ENCODE results near the gene FGGY.
"Not testable (repeated sequence)": the region's sequence is repeated elsewhere in the genome, so short reads cannot be mapped to it uniquely, and the experiment has no call there.

FGGY gene

DNA sequence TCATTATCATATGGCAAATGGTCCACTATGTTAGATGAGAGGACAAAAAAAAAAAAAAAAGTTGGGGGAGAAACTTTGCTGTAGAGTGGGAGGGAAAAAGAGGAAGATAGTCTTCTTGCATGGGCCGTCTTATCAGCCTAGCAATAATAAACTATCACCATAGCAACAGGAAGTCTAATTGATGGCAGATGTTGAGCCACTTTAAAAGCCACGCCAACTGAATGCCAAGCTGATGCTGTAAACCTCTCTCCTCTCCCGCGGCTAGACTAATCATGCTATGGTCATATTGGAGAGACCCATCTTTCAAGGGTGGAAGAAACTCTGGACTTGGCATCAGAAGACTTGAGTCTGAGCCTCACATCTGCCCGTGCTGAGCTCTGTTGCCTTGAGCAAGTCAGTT lies 395.7 kb downstream of the FGGY start:
- peak; percentile 85 for DNase-seq

- DNase-seq: no peak
These were observed 396.5 kb downstream of the FGGY start for GRCh38 chr1:59693406-59693805.

DNA sequence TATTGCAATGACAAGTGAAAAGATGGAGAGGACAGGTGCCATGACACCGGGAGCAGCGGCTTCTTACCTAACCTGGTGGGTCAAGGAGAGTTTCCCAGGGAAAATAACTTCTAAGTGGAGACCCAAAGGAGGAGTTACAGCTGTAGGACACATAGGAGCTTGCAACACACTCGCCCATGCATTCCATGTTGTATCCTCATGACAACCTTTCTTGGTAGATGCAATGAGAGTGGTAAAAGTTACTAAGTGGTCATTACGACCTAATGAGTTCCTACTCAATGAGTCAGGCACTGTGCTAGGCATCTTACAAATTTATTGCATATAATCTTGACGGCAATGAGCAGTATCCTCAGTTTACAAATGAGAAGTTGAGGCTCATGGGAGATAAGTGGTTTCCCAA lies 398.4 kb downstream of the FGGY start:
- no peak for DNase-seq

DNA sequence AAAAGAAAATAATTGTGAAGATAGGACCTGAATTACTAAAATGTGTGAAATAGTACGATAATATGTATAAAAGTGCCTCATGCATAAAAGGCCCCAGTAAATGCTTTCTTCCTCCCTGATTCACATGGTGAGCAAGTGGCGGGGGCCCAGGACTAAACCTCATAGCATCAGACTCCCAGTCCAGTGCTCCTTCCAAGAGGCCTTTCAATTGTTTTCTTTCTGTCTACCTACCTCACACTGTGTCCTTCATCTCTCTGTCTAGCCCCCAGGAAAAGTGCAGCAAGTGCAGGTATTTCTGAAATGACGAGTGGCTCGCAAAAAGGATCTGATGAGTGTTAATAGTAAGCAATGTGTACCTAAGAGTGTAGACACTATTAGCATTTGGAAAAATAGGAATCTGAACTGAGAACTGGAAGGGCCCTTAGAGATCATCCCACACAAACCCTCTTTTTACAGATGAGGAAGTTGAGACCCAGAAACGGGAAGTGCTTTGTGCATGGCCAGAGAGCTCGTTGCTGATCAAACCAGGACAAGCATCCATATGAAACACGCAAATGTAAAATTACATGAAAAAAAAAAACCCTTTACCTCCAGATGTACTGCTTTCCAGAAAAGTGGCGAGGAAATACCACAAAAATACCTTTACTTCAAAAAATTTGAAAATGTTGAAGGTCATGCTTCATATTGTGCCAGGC lies 399.7 kb downstream of the FGGY start:
- DNase-seq: no peak

- DNase-seq: no peak
These were observed 400.4 kb downstream of the FGGY start for GRCh38 chr1:59697150-59697800.

- no peak for DNase-seq
These were observed 401.5 kb downstream of the FGGY start for GRCh38 chr1:59698386-59698785.

DNA sequence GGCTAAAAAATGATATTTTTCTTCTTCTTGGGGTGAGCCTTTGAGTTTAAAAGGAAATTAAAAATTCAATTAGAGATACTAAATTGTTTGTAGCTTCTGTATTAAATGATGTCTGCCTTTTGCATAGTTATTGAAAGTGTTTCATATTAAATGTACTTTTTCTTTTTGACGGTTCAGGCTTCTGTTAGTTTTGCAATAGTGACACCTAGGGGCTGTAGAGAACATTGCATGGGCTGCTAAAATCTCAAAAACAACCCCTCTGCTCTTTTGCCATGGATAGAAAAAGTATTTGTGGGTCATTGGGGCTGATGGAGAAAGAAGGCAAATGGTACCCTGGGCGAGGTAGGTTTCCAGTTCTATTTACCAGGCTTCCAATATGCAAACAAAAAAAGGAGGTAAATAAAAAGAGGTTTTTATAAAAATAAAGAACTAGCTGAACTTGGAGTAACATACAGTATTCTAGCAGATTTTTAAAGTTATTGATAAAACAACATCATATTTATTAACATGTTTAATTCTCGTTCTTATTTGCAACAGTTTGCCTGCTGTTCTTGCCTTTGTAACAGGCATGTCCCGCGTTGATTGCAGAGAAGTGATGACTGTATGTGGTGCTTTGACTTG lies 402.4 kb downstream of the FGGY start:
- peak; percentile 44 for DNase-seq

DNA sequence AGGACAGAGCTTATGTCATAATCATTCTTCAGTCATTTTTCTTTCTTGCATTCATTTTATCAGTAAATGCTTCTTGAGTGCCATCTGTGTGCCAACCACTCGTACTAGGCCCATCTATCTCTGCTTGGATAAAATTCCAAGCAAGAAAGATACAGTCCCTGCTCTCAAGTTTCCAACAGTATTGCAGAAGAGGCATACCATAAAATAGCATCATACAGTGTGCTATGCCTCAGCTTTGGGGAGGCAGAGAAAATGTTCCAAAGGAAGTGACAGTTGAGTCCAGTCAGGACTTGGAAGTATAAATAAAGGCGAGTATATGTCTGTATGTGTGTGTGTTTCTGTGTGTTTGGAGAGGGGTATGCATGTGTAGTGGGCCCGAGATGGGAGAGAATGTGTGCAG lies 404.5 kb downstream of the FGGY start:
- DNase-seq: no peak

DNA sequence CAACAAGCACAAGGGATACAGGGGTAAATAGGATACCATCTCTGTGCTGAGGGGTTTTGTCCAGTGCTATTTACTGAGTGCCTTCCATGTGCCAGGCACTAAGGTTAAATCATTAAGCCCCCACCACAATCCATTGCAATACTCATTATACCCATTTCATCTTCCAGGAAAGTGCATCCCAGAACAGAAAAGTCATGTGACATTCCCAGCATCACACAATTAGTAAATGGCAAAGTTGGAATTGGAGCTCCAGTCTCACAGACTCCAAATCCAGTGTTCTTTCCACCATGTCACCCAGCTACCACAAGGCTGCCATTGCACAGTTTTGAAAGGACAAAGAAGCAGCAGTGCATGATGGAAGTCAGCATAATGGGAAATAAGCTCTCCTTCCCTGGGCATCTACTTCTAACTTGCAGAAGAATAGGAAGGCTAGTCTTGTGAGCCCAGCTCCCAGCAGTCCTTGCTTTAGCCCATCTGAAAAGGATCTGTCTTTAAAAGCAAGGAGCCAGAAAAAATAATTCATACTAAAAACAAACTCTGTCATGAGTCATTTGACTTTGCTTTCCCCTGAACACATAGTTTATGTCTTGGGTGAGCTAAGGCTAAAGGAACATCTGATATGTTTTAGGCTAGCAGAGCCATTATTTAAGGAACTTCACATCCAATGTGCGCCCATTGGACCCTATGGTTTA lies 406.5 kb downstream of the FGGY start:
- DNase-seq: no peak

- no peak for DNase-seq
These were observed 407.1 kb downstream of the FGGY start for GRCh38 chr1:59703918-59704378.

GRCh38 chr1:59704716-59705115 lies 407.8 kb downstream of the FGGY start:
- DNase-seq: no peak

DNA sequence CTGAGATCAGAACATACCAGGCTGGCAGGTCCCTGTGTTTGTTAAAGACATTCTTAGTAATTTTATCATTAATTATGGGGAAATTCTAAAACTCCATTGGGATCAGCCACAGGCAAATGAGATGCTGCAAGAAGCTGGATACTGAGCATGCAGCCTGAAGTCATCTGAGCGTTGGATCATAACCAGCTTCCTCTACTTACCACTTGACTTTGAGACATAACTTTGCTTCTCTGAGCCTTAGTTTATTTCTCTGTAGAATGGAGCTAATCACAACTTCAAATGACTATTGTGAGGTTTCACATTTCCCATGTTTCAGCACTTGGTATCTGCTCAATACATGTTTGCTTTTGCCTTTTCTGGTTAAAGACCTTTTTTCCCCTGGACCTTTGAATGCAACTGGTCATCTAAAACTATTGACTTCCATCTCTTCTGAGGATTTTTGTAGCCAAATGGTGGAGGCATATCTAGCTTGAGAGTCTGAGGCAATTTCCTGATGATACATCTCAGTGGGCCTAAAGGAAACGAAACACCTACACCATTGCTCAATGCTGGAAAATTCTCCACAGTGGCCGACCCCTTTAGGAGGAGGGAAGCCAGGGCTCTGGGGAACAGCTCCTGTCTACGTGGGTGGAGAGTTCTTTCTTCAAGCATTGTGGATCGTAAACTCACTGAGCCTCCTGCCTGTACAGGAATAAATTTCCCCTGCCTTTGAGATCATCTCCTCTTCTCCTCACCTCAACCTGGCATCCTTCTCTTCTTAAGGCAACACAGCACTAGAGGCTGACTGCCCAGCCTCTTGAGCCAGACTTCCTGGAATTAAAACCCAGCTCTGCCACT lies 408.8 kb downstream of the FGGY start:
- no peak for DNase-seq

DNA sequence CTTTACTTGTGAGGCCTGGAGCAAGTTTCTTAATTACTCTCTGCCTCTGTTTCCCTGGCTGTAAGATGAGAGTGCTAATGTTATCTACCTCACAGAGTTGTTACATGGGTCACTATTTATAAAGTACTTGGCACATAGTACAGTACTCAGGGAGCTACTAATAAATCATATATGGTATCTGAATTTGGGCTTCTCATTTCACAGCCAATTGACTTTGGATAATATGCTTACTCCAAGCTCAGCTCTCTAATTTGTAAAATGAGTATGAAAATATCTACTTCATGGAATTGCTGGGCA lies 409.4 kb downstream of the FGGY start:
- no peak for DNase-seq

DNA sequence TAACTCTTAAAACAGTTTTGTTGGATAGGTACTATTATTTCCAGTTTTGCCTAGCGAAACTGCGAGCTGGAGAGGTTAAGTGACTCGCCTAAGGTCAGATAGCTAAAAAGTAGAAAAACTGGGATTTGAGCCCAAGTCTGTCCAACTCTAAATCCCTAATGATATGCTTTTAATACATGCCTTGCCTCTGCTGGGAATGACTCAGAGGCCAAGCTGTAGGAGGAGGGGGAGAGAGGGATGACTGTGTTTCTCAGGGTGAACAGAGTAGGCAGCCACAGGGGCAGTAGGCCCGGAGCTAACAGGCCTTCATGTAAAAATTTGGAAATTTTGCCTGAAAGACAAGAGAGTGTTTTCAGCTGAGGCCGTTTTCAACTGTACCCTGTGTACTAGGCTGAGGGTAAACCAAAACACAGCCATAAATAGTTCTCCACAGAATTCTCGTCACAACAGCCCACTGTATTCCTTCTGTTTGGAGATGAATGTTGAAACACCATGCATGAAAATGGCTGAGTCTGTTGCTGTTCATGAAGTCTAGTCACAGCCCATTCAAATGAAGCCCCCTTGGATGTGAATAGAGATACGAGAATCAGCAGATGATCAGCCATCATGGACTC lies 410.4 kb downstream of the FGGY start:
- DNase-seq: no peak

GRCh38 chr1:59709333-59709732 lies 412.4 kb downstream of the FGGY start:
- DNase-seq: no peak

DNA sequence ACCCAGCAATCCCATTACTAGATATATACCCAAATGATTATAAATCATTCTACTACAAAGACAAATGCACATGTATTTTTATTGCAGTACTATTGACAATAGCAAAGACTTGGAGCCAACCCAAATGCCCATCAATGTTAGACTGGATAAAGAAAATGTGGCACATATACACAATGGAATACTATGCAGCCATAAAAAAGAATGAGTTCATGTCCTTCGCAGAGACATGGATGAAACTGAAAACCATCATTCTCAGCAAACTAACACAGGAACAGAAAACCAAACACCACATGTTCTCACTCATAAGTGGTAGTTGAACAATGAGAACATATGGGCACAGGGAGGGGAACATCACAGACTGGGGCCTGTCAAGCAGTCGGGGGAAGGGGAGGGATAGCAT lies 414.0 kb downstream of the FGGY start:
- DNase-seq: not testable (repeated sequence)

DNA sequence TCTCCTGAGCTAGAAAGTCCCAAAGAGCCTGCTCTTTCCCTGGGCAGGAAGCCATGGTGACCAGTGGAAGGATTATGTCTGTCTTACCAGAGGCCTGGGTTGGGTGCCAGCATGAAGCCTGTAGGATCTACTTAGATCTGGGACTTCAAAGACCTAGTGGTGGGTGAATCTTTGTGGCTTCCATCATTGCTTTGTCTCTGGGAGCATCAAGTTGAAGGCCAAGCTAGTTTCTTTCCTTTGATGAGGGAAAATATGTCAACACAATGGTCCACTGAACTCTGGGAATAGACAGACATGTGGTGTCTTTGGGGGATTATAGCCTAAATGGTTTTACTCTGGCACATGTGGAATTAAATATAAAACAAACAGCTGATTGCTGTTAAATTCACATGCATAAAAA lies 417.3 kb downstream of the FGGY start:
- no peak for DNase-seq

- no peak for DNase-seq
These were observed 418.1 kb downstream of the FGGY start for GRCh38 chr1:59714966-59715365.

- DNase-seq: no peak
These were observed 419.9 kb downstream of the FGGY start for GRCh38 chr1:59716832-59717231.

- DNase-seq: no peak
These were observed 421.4 kb downstream of the FGGY start for GRCh38 chr1:59718064-59718988.

DNA sequence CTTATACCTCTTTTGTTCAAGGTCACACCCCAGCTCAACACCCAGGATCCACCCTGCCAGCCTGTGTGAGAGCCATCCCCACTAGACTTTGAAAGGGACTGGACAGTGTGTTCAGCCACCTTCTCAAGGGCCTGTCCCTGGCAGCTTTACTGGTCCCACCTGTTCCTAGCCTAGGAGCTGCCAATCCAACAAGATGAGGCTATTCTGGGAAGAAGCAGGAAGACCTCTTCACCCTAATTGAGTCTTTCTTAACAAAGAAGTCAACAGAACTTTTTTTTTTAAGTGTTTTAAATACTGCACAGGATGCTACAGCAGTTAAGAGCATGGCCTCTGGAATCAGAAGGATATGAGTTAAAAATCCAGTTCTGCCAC lies 422.1 kb downstream of the FGGY start:
- DNase-seq: no peak

Measured in NCI-H748 treated with DMSO at 0.1 percent for 48 hours (cell line).